Smooth muscle cell (in vitro differentiated cells): ENCODE data around the gene CCDC61. TPM values are rescaled to one million over a fixed set of nuclear protein-coding genes. Genes with fewer than 3 reads are reported as not detected.

Experiments
- DNase-seq: peaks from one replicate; lab custom pipeline; 2025; ENCODE audit not compliant: unreplicated experiment; lab: John Stamatoyannopoulos, UW
- H2AFZ ChIP-seq: fragments of 200-600 bp; sonication (generic); 2 replicates; pipeline ENCODE4 v1.6.0; 2016; ENCODE audit warnings: antibody characterized with exemption, low read depth, mild to moderate bottlenecking
- H3F3A ChIP-seq: fragments of 200-600 bp; sonication (generic); 2 replicates; pipeline ENCODE4 v1.6.0; 2017; ENCODE audit warnings: antibody characterized with exemption, low read depth
- H3K27ac ChIP-seq: fragments of 200-600 bp; sonication (generic); 2 replicates; pipeline ENCODE4 v1.5.1; 2016; ENCODE audit warnings: low read depth, mild to moderate bottlenecking
- H3K27me3 ChIP-seq: fragments of 200-600 bp; sonication (generic); 2 replicates; pipeline ENCODE4 v1.6.1; 2016; ENCODE audit warnings: low read depth, mild to moderate bottlenecking
- H3K36me3 ChIP-seq: fragments of 200-600 bp; sonication (generic); 2 replicates; pipeline ENCODE4 v1.5.1; 2016; ENCODE audit warnings: low read depth
- H3K4me1 ChIP-seq: fragments of 200-600 bp; sonication (generic); 2 replicates; pipeline ENCODE4 v1.5.1; 2016; ENCODE audit warnings: low read depth
- H3K4me2 ChIP-seq: fragments of 200-600 bp; sonication (generic); 2 replicates; pipeline ENCODE4 v1.6.0; 2016; ENCODE audit warnings: mild to moderate bottlenecking
- H3K4me3 ChIP-seq: fragments of 200-600 bp; sonication (generic); 2 replicates; pipeline ENCODE4 v1.5.1; 2016; ENCODE audit warnings: mild to moderate bottlenecking
- H3K79me2 ChIP-seq: fragments of 200-600 bp; sonication (generic); 2 replicates; pipeline ENCODE4 v1.6.0; 2016; ENCODE audit warnings: low read depth, mild to moderate bottlenecking
- H3K9ac ChIP-seq: fragments of 200-600 bp; sonication (generic); 2 replicates; pipeline ENCODE4 v1.6.0; 2016; ENCODE audit warnings: low read depth
- H3K9me3 ChIP-seq: fragments of 200-600 bp; sonication (generic); replicated peaks from 2 replicates; pipeline ENCODE4 v1.5.1; 2016; ENCODE audit warnings: low read depth
- H4K20me1 ChIP-seq: fragments of 200-600 bp; sonication (generic); 2 replicates; pipeline ENCODE4 v1.6.0; 2016; ENCODE audit warnings: low read depth
- CTCF ChIP-seq: fragments of 200-600 bp; sonication (generic); IDR thresholded peaks from 2 replicates; pipeline ENCODE4 v1.5.1; 2017; ENCODE audit warnings: borderline replicate concordance, mild to moderate bottlenecking, antibody characterized with exemption; ENCODE audit not compliant: insufficient read depth, poor library complexity, severe bottlenecking
- WGBS: methylation state at CpG from one replicate; pipeline ENCODE4 v1.1.7; 2016; ENCODE audit warnings: low lambda C conversion rate; 5-methylcytosine and 5-hydroxymethylcytosine counted together
- polyA plus RNA-seq: library from polyadenylated mRNA; unstranded; fragments of >200 nt; fragmentation: Nextera tagmentation; extraction: Ambion mirVana; gene quantifications from 2 replicates; pipeline ENCODE4 v1.2.1, GENCODE V29; 2016
- total RNA-seq: library from RNA; depleted of rRNA; stranded (reverse); fragments of >200 nt; gene quantifications from 2 replicates; pipeline ENCODE4 v1.2.3, GENCODE V29; 2014

The CCDC61 gene
- total and polyA plus RNA-seq, 2 experiments from 2014 or later, result 5.3 to 7.0 TPM

DNA sequence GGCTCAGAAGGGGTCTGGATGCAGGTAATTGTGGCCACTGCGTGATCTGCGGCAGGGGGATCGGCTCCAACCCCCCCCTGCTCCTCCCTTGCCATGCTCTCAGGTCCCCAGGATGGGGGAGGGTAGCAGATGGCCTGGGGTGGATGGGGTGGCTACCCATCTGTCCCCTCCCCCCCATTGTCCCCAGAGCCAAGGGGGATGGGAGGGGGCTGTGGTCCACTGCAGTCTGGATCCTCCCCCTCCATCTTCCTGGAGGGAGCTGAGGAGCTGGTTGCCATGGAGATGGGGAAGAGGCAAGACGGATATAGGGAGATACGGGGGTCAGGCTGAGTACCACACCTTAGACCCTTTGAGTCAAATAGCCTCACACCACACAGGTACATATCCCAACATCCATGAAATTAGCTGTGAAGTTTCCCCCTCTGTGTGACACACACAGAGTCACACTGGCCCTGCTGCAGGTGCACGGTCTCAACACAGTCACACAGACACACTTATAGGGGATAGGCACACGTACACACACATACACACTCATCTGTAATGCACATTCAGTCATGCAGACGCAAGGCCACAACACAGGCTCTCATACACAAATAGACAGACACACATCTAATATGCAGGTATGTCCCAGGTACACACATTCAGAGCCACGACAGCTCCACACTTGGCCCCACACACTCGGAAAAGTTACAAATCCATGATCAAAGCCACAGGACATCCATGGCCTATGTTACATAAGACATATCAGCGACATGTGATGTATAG, 19.8 kb upstream of the CCDC61 start:
- H3F3A ChIP-seq, result no peaks in the 10 kb centered on the region
- WGBS, result 86% methylated on average over 11 of the region's 11 CpGs
- H3K27ac ChIP-seq, result no peak overlapping the region
- no peaks in the 10 kb centered on the region for H3K9me3 ChIP-seq
- H3K4me1 ChIP-seq, result no peaks in the 10 kb centered on the region
- no peaks in the 10 kb centered on the region for H3K79me2 ChIP-seq
- H4K20me1 ChIP-seq, result no peaks in the 10 kb centered on the region
- H3K27me3 ChIP-seq, result peaks cover 66% of the 10 kb centered on the region
- no peak overlapping the region for H3K4me2 ChIP-seq
- no peak for DNase-seq
- no peak overlapping the region for H3K9ac ChIP-seq
- TF ChIP-seq CTCF, result no peak
- H2AFZ ChIP-seq, result no peak overlapping the region
- H3K4me3 ChIP-seq, result no peak overlapping the region
- H3K36me3 ChIP-seq, result no peaks in the 10 kb centered on the region

DNA sequence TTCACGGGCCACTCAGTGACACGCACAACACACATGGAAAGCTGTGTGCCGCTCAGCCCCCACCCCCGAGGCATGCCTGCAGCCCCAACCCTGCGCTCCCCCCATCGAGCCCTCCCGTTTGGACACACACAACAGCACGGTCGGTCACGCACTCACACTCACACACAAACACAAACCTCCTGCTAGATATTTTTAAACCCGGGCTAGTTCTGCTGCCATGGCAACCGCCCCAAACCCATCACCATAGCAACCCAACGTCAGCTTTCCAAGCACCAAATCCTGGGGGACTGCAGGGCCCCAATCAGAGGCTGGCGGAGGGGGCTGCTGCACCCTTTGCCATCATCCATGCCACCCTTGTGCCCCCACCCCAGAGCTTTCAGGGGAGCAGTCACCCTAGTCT, 19.1 kb upstream of the CCDC61 start:
- 80% methylated on average over 13 of the region's 14 CpGs for WGBS
- no peaks in the 10 kb centered on the region for H3F3A ChIP-seq
- H3K27me3 ChIP-seq, result peaks cover 62% of the 10 kb centered on the region

GRCh38 chr19:45978156-45978555, 17.1 kb upstream of the CCDC61 start:
- no peaks in the 10 kb centered on the region for H3F3A ChIP-seq
- TF ChIP-seq CTCF, result no peak
- H3K79me2 ChIP-seq, result no peaks in the 10 kb centered on the region
- H3K9ac ChIP-seq, result no peak overlapping the region
- H3K27me3 ChIP-seq, result peaks cover 42% of the 10 kb centered on the region
- no peak overlapping the region for H2AFZ ChIP-seq
- H3K9me3 ChIP-seq, result no peaks in the 10 kb centered on the region
- no peak overlapping the region for H3K4me2 ChIP-seq
- no peak for DNase-seq
- H3K27ac ChIP-seq, result no peak overlapping the region
- no peaks in the 10 kb centered on the region for H3K36me3 ChIP-seq
- no peak overlapping the region for H3K4me3 ChIP-seq
- 77% methylated on average over 7 of the region's 7 CpGs for WGBS
- H4K20me1 ChIP-seq, result no peaks in the 10 kb centered on the region
- no peaks in the 10 kb centered on the region for H3K4me1 ChIP-seq

More for the DNA sequence above, 19.1 kb upstream of the CCDC61 start:
- H3K4me3 ChIP-seq, result no peak overlapping the region
- H2AFZ ChIP-seq, result no peak overlapping the region
- H3K27ac ChIP-seq, result no peak overlapping the region
- DNase-seq, result no peak
- H3K36me3 ChIP-seq, result no peaks in the 10 kb centered on the region
- TF ChIP-seq CTCF, result no peak
- no peaks in the 10 kb centered on the region for H3K79me2 ChIP-seq
- H3K4me1 ChIP-seq, result no peaks in the 10 kb centered on the region
- H4K20me1 ChIP-seq, result no peaks in the 10 kb centered on the region
- no peak overlapping the region for H3K4me2 ChIP-seq
- H3K9ac ChIP-seq, result no peak overlapping the region
- no peaks in the 10 kb centered on the region for H3K9me3 ChIP-seq

DNA sequence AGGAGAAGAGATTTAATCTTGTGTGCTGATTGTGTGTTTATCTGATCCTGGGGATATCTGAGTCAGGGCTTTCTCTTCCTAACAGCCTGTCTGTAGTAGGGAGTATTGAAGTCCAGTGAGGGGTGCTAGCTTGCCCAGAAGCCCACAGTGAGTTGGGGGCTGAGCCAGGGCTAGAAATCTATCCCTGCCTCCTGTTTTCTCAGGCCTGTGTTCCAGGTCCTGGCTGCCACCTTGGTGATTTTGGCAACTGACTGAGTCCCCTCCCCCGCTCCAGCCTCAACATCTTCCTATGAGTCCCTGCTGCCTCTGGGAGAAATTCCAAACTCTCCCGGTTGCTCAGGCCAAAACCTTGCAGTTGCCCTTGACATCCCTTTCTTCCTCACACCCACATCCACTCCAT, 13.9 kb upstream of the CCDC61 start:
- no peak for DNase-seq
- WGBS, result 30% methylated on average over 1 of the region's 2 CpGs
- Histone ChIP-seq H3K36me3 (no peaks in the 10 kb centered on the region), H3K27me3 (peaks cover 14% of the 10 kb centered on the region), H2AFZ (no peak overlapping the region), H3K4me1 (no peaks in the 10 kb centered on the region), H3F3A (no peaks in the 10 kb centered on the region), H3K9ac (no peak overlapping the region), H3K27ac (no peak overlapping the region), H4K20me1 (no peaks in the 10 kb centered on the region), H3K4me3 (no peak overlapping the region), H3K4me2 (no peak overlapping the region), H3K79me2 (no peaks in the 10 kb centered on the region), H3K9me3 (no peaks in the 10 kb centered on the region)
- TF ChIP-seq CTCF, result no peak
